Muscle of leg (tissue), 9 donors: Measurements from ENCODE around the gene PARP15. TPM values are rescaled to one million over a fixed set of nuclear protein-coding genes. Genes with fewer than 3 reads are reported as not detected.

Experiments
- polyA plus RNA-seq, 8 donors: library from polyadenylated mRNA; unstranded; fragments of 120-200 nt; gene quantifications; one replicate each; pipeline versions ENCODE4 v1.2.1 to v1.2.3, GENCODE V29; 2013; ENCODE audit warnings: inconsistent platforms in 1 of 8, low replicate concordance in 1 of 8; ENCODE audit not compliant: insufficient read length in 8 of 8, insufficient read depth in 1 of 8
- total RNA-seq: library from RNA; stranded (reverse); fragments of 120-200 nt; gene quantifications from one replicate; pipeline ENCODE4 v1.2.4, GENCODE V29; 2013

The PARP15 gene
- total and polyA plus RNA-seq, 9 donors = 1.1 to 4.2 (median 2.3) TPM

Other genes starting within 250 kb of the PARP15 start
- gene MIX23, start 194.4 kb upstream of the PARP15 start, total RNA-seq = 36.7 TPM
- gene MIX23, start 194.4 kb upstream of the PARP15 start, polyA plus RNA-seq = 10 to 100 TPM; 26.8 to 34.2 (median 28.5) TPM
- 33.6 TPM for gene FAM162A, start 193.5 kb upstream of the PARP15 start, total RNA-seq
- gene FAM162A, start 193.5 kb upstream of the PARP15 start, polyA plus RNA-seq = 10 to 100 TPM; 28.5 to 42.4 (median 34.7) TPM
- 7.6 TPM for gene WDR5B, start 161.6 kb upstream of the PARP15 start, total RNA-seq
- 1 to 10 TPM; 3.5 to 6.1 (median 5.4) TPM for gene WDR5B, start 161.6 kb upstream of the PARP15 start, polyA plus RNA-seq
- 22.7 TPM for gene KPNA1, start 62.7 kb upstream of the PARP15 start, total RNA-seq
- gene KPNA1, start 62.7 kb upstream of the PARP15 start, polyA plus RNA-seq = 10 to 100 TPM; 24.9 to 44.2 (median 36.3) TPM
- gene PARP9, start 13.3 kb upstream of the PARP15 start, total RNA-seq = 12.7 TPM
- 10 to 100 TPM in 7 of 8 donors, 1 to 10 TPM in 1; 9.0 to 15.6 (median 12.5) TPM for gene PARP9, start 13.3 kb upstream of the PARP15 start, polyA plus RNA-seq
- gene DTX3L, start 13.3 kb upstream of the PARP15 start, total RNA-seq = 7.4 TPM
- gene DTX3L, start 13.3 kb upstream of the PARP15 start, polyA plus RNA-seq = 1 to 10 TPM; 5.5 to 9.3 (median 8.0) TPM
- 12.9 TPM for gene PARP14, start 103.2 kb downstream of the PARP15 start, total RNA-seq
- 1 to 10 TPM; 6.6 to 9.4 (median 8.7) TPM for gene PARP14, start 103.2 kb downstream of the PARP15 start, polyA plus RNA-seq
- gene HSPBAP1, start 216.2 kb downstream of the PARP15 start, total RNA-seq = 6.9 TPM
- gene HSPBAP1, start 216.2 kb downstream of the PARP15 start, polyA plus RNA-seq = 1 to 10 TPM; 4.5 to 8.2 (median 5.5) TPM
- gene SLC49A4, start 217.4 kb downstream of the PARP15 start, total RNA-seq = 4.8 TPM
- gene SLC49A4, start 217.4 kb downstream of the PARP15 start, polyA plus RNA-seq = 1 to 10 TPM; 4.0 to 6.2 (median 4.9) TPM